Naive thymus-derived CD4-positive, alpha-beta T cell (primary cell): Measurements from ENCODE around the gene CR2. TPM values are rescaled to one million over a fixed set of nuclear protein-coding genes. Genes with fewer than 3 reads are reported as not detected.

Experiments used
- ATAC-seq: fragments of 150-1000 bp; cut with Tn5 transposase; 2 replicates; pipeline ENCODE4 v1.10.0; 2021; ENCODE audit warnings: mild to moderate bottlenecking, moderate library complexity
- CTCF ChIA-PET: fragments of 350-600 bp; sonication (Branson Sonifier 250); formaldehyde crosslinking; loops from one replicate; lab custom pipeline; 2021; ENCODE audit warnings: antibody characterized with exemption; lab: Charles Lee
- POLR2A ChIA-PET: fragments of 350-600 bp; sonication (Branson Sonifier 250); formaldehyde crosslinking; loops from one replicate; lab custom pipeline; 2021; ENCODE audit warnings: antibody characterized with exemption, inconsistent platforms; lab: Charles Lee
- DNase-seq, 9 donors: peaks; one replicate each; pipeline versions ENCODE4 v3.0.0 to v3.0.0-alpha.2; 2020 to 2022; ENCODE audit warnings: mixed read lengths in 1 of 9
- H3K27ac ChIP-seq: one replicate; pipeline ENCODE4 v1.7.0; 2013; ENCODE audit warnings: mild to moderate bottlenecking, low read depth, low read length, moderate library complexity
- H3K27me3 ChIP-seq, 2 donors: one replicate each; pipeline ENCODE4 v1.7.0; 2013; ENCODE audit warnings: low read length in 2 of 2, mild to moderate bottlenecking in 2 of 2, moderate library complexity in 2 of 2; ENCODE audit not compliant: control insufficient read depth in 2 of 2, insufficient read depth in 2 of 2
- H3K36me3 ChIP-seq, 3 experiments: 1 replicate in 2 of 3; 2 replicates in 1 of 3; pipeline ENCODE4 v1.7.0; 2013; ENCODE audit warnings: low read length in 3 of 3, mild to moderate bottlenecking in 3 of 3, moderate library complexity in 1 of 3; ENCODE audit not compliant: insufficient read depth in 3 of 3, control insufficient read depth in 2 of 3
- H3K4me1 ChIP-seq, 2 donors: one replicate each; pipeline ENCODE4 v1.7.0; 2013; ENCODE audit warnings: low read length in 2 of 2, mild to moderate bottlenecking in 2 of 2, moderate library complexity in 1 of 2; ENCODE audit not compliant: control insufficient read depth in 2 of 2, insufficient read depth in 2 of 2
- H3K4me3 ChIP-seq: 2 replicates; pipeline ENCODE4 v1.7.0; 2013; ENCODE audit warnings: mild to moderate bottlenecking, low read length
- H3K9me3 ChIP-seq, 3 experiments: 1 replicate in 2 of 3; 2 replicates in 1 of 3; pipeline ENCODE4 v1.7.0; 2013; ENCODE audit warnings: low read length in 3 of 3; ENCODE audit not compliant: control insufficient read depth in 2 of 3
- H3K27ac Mint-ChIP-seq, 9 donors: one replicate each; pipeline ENCODE4 v1.8.0; 2020 to 2022; ENCODE audit warnings: mixed read lengths in 9 of 9, mild to moderate bottlenecking in 8 of 9, moderate library complexity in 5 of 9, inconsistent platforms in 2 of 9
- H3K27me3 Mint-ChIP-seq, 5 donors: one replicate each; pipeline ENCODE4 v1.8.0; 2021 to 2022; ENCODE audit warnings: mixed read lengths in 5 of 5, mild to moderate bottlenecking in 1 of 5
- H3K36me3 Mint-ChIP-seq, 5 donors: one replicate each; pipeline ENCODE4 v1.8.0; 2020 to 2022; ENCODE audit warnings: mixed read lengths in 5 of 5, mild to moderate bottlenecking in 3 of 5, inconsistent platforms in 1 of 5
- H3K4me1 Mint-ChIP-seq, 7 donors: one replicate each; pipeline ENCODE4 v1.8.0; 2020 to 2022; ENCODE audit warnings: mixed read lengths in 7 of 7, mild to moderate bottlenecking in 3 of 7, inconsistent platforms in 1 of 7
- H3K4me3 Mint-ChIP-seq, 10 donors: one replicate each; pipeline ENCODE4 v1.8.0; 2020 to 2022; ENCODE audit warnings: mild to moderate bottlenecking in 10 of 10, mixed read lengths in 10 of 10, moderate library complexity in 6 of 10, inconsistent platforms in 2 of 10
- H3K9me3 Mint-ChIP-seq, 11 donors: one replicate each; pipeline ENCODE4 v1.8.0; 2020 to 2022; ENCODE audit warnings: mixed read lengths in 11 of 11, mild to moderate bottlenecking in 4 of 11, inconsistent platforms in 1 of 11, moderate library complexity in 1 of 11
- intact Hi-C, 2 donors: fragments of 100-400 bp; cut with micrococcal nuclease; formaldehyde crosslinking; loops; one replicate each; pipeline ENCODE4 v1.15.1; 2023
- polyA plus RNA-seq, 2 donors: library from polyadenylated mRNA; unstranded; fragments of 300-500 nt; fragmentation: Illumina TruSeq; gene quantifications; one replicate each; pipeline ENCODE4 v1.2.3, GENCODE V29; 2021
- total RNA-seq, 6 experiments: library from RNA in 5 of 6; stranded (reverse) in 5 of 6; gene quantifications; 1 replicate in 5 of 6; 2 replicates in 1 of 6; pipeline ENCODE4 v1.2.3 and lab custom pipeline; 2021 to 2026

Gene CR2
- total and polyA plus RNA-seq, 7 experiments from 2014 or later: 2.6 to 14.5 (median 8.6) TPM; not detected in 1

DNA sequence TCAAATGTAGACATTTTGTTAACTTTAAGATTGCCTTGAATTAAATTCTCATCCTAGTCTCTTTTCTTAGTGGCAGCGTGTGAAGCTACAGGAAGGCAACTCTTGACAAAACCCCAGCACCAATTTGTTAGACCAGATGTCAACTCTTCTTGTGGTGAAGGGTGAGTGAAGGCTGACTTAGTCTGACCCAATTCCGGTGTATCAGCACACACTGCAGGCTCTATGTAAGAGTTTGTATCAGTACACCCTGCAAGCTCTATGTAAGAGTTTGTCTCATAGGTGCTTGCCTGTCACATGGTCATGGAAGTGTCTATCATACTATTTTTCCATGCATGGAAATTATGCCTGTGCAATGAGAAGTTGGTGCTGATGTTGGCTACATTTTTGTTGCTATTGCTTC lies 16.8 kb downstream of the CR2 start:
- intact Hi-C loops: loop anchor here in 1 of 2 donors (1.0 to 2.0 kb wide), 2 partner anchors 12 to 16 kb away; partner anchors contain the start of gene CR2
- H3K27me3 Mint-ChIP-seq: peaks cover 0 to 7% (median 0%) of the 10 kb centered on the region in 5 donors
- Histone ChIP-seq H3K4me3 (no peak overlapping the region), H3K9me3 (no peaks in the 10 kb centered on the region), H3K27ac (no peak overlapping the region), H3K27me3 (no peaks in the 10 kb centered on the region), H3K36me3 (no peaks in the 10 kb centered on the region), H3K4me1 (peaks cover 0 to 14% of the 10 kb centered on the region in 2 donors)
- ChIA-PET POLR2A (interaction anchor here (0.6 to 1.2 kb wide), 3 partner anchors 10 to 18 kb away, joined by 3 to 6 read pairs (median 3); no protein-coding TSS in a partner anchor), CTCF (interaction anchor here (0.6 kb wide), 1 partner anchor 566 kb away, joined by 4 read pairs; no protein-coding TSS in a partner anchor)
- DNase-seq (peak in 7 of 9 donors; percentile 45 to 80 (median 65)), ATAC-seq (peak; percentile 93)
- H3K4me1 Mint-ChIP-seq: peaks cover 2 to 33% (median 24%) of the 10 kb centered on the region in 7 donors
- H3K9me3 Mint-ChIP-seq: peaks cover 0 to 4% (median 0%) of the 10 kb centered on the region in 11 donors
- H3K36me3 Mint-ChIP-seq: peaks cover 0 to 8% (median 0%) of the 10 kb centered on the region in 5 donors
- H3K27ac Mint-ChIP-seq: peak overlapping the region in 7 of 9 donors; percentile 53 to 91 (median 63)
- peak overlapping the region in 4 of 10 donors; percentile 2 to 55 (median 24) for H3K4me3 Mint-ChIP-seq

DNA sequence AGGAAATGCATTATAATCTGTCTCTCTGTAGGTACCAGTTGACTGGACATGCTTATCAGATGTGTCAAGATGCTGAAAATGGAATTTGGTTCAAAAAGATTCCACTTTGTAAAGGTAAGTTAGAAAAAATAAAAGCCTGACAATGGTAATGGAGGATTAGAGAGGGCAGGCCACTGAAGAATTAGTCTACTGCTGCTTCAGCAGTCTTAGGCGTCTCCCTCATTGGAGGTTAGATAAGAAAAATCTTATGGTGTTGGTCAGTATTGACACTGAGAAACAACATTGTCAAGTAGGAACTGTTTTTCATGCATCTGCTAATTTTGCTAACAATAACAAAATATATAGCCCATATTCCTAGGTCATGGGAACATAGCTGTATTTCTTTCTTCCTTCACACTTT lies 20.1 kb downstream of the CR2 start:
- Histone ChIP-seq H3K4me1 (peaks cover 0 to 14% of the 10 kb centered on the region in 2 donors), H3K27me3 (no peaks in the 10 kb centered on the region), H3K27ac (no peak overlapping the region), H3K4me3 (no peak overlapping the region), H3K9me3 (no peaks in the 10 kb centered on the region), H3K36me3 (no peaks in the 10 kb centered on the region)
- CTCF ChIA-PET: no interaction called here
- H3K9me3 Mint-ChIP-seq: peaks cover 0 to 4% (median 0%) of the 10 kb centered on the region in 11 donors
- H3K4me1 Mint-ChIP-seq: peaks cover 0 to 22% (median 16%) of the 10 kb centered on the region in 7 donors
- peaks cover 0 to 9% (median 4%) of the 10 kb centered on the region in 5 donors for H3K36me3 Mint-ChIP-seq
- H3K27me3 Mint-ChIP-seq: peaks cover 0 to 10% (median 0%) of the 10 kb centered on the region in 5 donors
- H3K4me3 Mint-ChIP-seq: no peak overlapping the region
- POLR2A ChIA-PET: no interaction called here
- ATAC-seq (no peak), DNase-seq (no peak)
- intact Hi-C loops: no loop called here
- H3K27ac Mint-ChIP-seq: no peak overlapping the region

DNA sequence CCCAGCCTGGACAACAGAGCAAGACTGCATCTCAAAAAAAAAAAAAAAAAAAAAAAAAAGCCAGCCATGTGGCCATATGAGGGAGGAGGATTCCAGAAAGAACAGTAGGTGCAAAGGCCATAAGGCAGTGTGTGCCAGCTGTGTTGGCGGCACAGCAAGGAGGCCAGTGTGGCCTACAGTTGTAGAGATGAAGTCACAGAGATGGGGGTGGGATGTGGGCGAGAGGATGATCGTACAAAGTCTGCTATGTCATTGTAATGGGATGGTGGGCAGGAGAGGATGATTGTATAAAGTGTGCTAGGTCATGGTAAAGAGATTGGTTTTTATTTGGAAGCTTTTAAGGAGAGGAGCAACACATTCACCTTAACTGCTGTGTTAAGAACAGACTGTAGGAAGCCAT lies 32.1 kb downstream of the CR2 start:
- Mint-ChIP-seq H3K36me3 (peaks cover 0 to 9% (median 0%) of the 10 kb centered on the region in 5 donors), H3K9me3 (peaks cover 0 to 1% (median 0%) of the 10 kb centered on the region in 11 donors), H3K27ac (no peak overlapping the region), H3K4me3 (no peak overlapping the region), H3K4me1 (peaks cover 0 to 6% (median 0%) of the 10 kb centered on the region in 7 donors), H3K27me3 (peaks cover 0 to 18% (median 0%) of the 10 kb centered on the region in 5 donors)
- Histone ChIP-seq H3K4me1 (no peaks in the 10 kb centered on the region), H3K27me3 (peaks cover 0 to 3% of the 10 kb centered on the region in 2 donors), H3K9me3 (no peaks in the 10 kb centered on the region), H3K4me3 (no peak overlapping the region), H3K36me3 (no peaks in the 10 kb centered on the region), H3K27ac (no peak overlapping the region)
- CTCF ChIA-PET: no interaction called here
- DNase-seq: no peak
- intact Hi-C loops: no loop called here
- no peak for ATAC-seq
- POLR2A ChIA-PET: no interaction called here

DNA sequence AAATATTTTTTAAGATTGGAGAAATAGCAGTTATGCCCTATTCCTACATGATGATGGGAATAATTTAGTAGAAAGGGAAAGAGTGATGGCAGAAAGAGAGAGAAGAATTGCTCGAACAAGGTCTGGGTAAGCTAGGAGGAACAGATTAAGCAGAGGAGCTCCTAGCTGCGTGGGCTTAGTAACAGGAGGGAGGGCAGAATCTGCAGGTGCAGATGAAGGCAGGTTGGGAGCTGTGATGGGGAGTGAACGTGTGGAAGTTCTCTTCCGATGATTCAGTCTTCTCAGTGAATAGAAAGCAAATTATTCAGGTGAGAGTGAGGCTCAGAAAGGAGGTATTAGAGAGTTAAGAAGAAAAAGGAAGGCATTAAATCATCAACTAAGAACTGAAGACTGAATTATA lies 33.5 kb downstream of the CR2 start:
- DNase-seq: no peak
- intact Hi-C loops: no loop called here
- CTCF ChIA-PET: interaction anchor here (0.6 kb wide), 1 partner anchor 335 kb away, joined by 3 read pairs; no protein-coding TSS in a partner anchor
- Mint-ChIP-seq H3K9me3 (peaks cover 0 to 1% (median 0%) of the 10 kb centered on the region in 11 donors), H3K36me3 (peaks cover 0 to 5% (median 0%) of the 10 kb centered on the region in 5 donors), H3K4me1 (peaks cover 0 to 6% (median 0%) of the 10 kb centered on the region in 7 donors), H3K27ac (peak overlapping the region in 3 of 9 donors; percentile 1 to 29 (median 8)), H3K27me3 (peaks cover 0 to 18% (median 0%) of the 10 kb centered on the region in 5 donors), H3K4me3 (no peak overlapping the region)
- Histone ChIP-seq H3K9me3 (no peaks in the 10 kb centered on the region), H3K4me1 (no peaks in the 10 kb centered on the region), H3K27me3 (peaks cover 0 to 3% of the 10 kb centered on the region in 2 donors), H3K27ac (no peak overlapping the region), H3K4me3 (no peak overlapping the region), H3K36me3 (no peaks in the 10 kb centered on the region)
- POLR2A ChIA-PET: interaction anchor here (1.1 kb wide), 2 partner anchors 20 to 190 kb away, joined by 3 read pairs; no protein-coding TSS in a partner anchor
- ATAC-seq: no peak

DNA sequence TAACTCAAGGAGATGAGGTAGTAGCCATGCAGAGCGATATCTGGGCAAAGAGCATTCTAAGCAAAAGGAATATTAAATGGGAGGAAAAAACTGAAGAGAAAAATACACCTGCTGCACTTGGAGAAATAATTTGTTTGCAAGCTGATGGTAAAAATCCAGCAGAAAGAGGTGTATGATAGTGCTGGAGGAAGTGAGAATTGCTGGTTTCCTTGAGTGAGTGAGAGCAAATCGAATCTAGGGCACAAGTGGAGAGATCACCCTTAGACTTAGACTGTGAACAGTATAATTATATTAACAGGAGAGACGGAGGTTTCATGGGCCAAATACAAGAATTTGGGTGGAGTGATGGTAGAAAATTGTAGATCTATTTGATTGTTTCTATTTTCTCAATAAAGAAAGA lies 39.1 kb downstream of the CR2 start:
- no peak overlapping the region for H3K27ac ChIP-seq
- POLR2A ChIA-PET: no interaction called here

DNA sequence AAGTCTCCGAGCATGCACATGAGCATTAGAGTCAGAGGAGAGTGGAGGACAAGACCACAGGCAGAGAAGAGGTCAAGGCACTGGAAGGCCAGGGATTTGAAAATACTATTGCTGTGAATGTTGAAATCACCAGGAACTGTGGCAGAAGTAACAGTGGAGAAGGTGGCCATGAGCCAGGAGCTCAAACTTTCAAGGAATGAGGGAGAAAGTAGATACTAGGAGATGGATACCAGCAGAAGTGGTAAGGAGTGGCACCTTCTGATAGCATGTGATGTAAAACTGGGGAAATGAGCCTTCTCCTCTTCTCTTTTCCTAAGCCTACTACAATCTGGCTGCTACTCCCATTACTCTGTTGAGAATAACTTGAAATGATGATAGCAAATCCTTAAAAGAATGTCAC lies 40.0 kb downstream of the CR2 start:
- ChIA-PET POLR2A (interaction anchor here (0.6 kb wide), 1 partner anchor 75 kb away, joined by 3 read pairs; no protein-coding TSS in a partner anchor), CTCF (no interaction called here)
- H3K27ac ChIP-seq: no peak overlapping the region
- intact Hi-C loops: no loop called here
- Mint-ChIP-seq H3K9me3 (peaks cover 0 to 2% (median 0%) of the 10 kb centered on the region in 11 donors), H3K4me3 (no peak overlapping the region), H3K27ac (no peak overlapping the region), H3K4me1 (peaks cover 6 to 17% (median 8%) of the 10 kb centered on the region in 7 donors), H3K27me3 (peaks cover 5 to 32% (median 14%) of the 10 kb centered on the region in 5 donors), H3K36me3 (no peaks in the 10 kb centered on the region)
- peaks cover 0 to 6% of the 10 kb centered on the region in 2 donors for H3K4me1 ChIP-seq
- H3K27me3 ChIP-seq: peaks cover 0 to 3% of the 10 kb centered on the region in 2 donors
- H3K4me3 ChIP-seq: no peak overlapping the region
- DNase-seq (no peak), ATAC-seq (no peak)
- H3K9me3 ChIP-seq: no peaks in the 10 kb centered on the region
- no peaks in the 10 kb centered on the region for H3K36me3 ChIP-seq

More for the DNA sequence above, 39.1 kb downstream of the CR2 start:
- DNase-seq (no peak), ATAC-seq (no peak)
- CTCF ChIA-PET: no interaction called here
- Mint-ChIP-seq H3K27ac (no peak overlapping the region), H3K27me3 (peaks cover 5 to 29% (median 14%) of the 10 kb centered on the region in 5 donors), H3K4me3 (no peak overlapping the region), H3K36me3 (no peaks in the 10 kb centered on the region), H3K4me1 (peaks cover 6 to 17% (median 8%) of the 10 kb centered on the region in 7 donors), H3K9me3 (peaks cover 0 to 2% (median 0%) of the 10 kb centered on the region in 11 donors)
- H3K27me3 ChIP-seq: peaks cover 0 to 3% of the 10 kb centered on the region in 2 donors
- intact Hi-C loops: no loop called here
- no peaks in the 10 kb centered on the region for H3K36me3 ChIP-seq
- H3K4me1 ChIP-seq: peaks cover 0 to 6% of the 10 kb centered on the region in 2 donors
- H3K4me3 ChIP-seq: no peak overlapping the region
- no peaks in the 10 kb centered on the region for H3K9me3 ChIP-seq
